Right hindlimb (tissue), 1 donor: ENCODE results near the gene SH3TC2.

ENCODE experiments used
- DNase-seq: peaks from one replicate; pipeline ENCODE4 v3.0.0-alpha.2; 2018

Gene SH3TC2

GRCh38 chr5:149027636-149028035 is 35.2 kb downstream of the SH3TC2 start:
- no peak for DNase-seq

DNA sequence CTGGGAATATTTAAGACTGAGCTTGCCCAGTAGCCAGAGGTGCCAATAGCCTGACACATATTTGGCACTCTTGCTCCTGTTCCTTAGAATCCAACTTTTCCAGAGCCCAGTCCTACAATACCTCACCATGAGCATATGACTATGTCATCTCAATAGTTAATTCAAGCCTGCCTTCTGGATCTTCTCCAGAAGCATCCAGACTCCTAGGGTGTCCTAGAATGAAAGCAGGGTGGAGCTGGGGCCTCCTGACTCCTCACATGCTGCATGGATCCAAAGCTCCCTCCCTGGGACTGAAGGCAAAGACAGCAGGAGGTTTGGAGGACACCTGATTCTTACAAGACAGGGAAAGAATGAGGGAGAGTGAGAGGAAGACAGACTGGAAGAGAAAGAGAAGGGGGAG is 37.9 kb downstream of the SH3TC2 start:
- no peak for DNase-seq

DNA sequence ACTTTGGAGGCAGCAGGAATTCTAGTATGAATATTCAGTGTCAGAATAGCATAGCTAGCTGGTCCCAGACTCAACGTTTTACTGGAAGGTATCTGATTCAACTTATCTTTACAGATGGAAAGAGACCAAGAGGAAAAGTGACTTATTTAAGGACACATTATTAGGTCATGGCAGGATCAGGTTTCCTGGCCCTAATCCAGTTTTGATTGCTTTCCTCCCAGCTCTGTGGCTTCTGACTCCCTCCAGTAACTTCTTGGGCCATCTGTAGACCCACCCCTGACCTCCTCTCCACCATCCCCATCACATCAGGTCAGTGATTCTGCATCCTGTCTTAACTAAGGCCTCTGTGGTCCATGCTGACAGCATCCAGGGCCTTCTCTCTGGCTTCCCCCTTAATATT is 38.4 kb downstream of the SH3TC2 start:
- no peak for DNase-seq

DNA sequence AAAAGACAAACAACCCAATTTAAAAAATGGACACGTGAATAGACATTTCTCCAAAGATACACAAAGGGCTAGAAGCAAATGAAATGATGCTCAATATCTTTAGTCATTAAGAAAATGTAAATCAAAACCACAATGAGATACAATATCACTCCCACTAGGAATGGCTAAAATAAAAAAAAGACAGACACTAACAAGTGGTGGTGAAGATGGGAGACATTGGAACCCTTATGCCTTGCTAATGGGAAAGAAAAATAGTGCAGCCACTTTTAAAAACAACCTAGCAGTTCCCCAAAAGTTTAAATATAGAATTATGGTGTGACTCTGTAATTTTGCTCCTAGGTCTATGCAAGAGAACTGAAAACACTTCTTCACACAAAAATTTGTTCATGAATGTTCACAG is 40.7 kb downstream of the SH3TC2 start:
- no peak for DNase-seq

- DNase-seq: no peak
Measured at GRCh38 chr5:149019679-149020078, 43.2 kb downstream of the SH3TC2 start.

DNA sequence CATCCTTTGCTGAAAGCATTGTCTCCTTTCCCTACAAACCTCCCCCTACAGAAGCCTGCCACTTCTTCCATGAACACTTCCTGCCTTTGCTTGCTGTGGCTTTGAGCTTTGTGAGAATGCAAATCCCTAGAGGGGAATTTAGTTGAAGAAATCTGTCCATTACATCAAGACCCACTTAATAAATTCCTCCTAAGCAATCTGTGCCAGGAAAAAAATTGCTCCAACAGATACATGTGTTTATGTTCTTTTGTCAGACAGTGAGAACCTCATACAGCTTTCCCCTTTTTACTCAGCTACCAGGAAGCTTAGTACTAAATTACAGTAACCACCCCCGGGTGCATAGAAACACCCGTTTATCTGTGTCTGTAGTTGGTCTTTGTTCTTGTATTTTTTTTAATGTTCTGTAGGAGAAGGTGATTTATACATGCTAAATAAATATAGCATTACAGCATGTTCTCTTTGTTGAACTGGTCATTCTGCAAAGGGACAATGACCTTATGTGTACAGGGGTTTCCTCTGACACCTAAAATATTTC is 43.9 kb downstream of the SH3TC2 start:
- DNase-seq: no peak

DNA sequence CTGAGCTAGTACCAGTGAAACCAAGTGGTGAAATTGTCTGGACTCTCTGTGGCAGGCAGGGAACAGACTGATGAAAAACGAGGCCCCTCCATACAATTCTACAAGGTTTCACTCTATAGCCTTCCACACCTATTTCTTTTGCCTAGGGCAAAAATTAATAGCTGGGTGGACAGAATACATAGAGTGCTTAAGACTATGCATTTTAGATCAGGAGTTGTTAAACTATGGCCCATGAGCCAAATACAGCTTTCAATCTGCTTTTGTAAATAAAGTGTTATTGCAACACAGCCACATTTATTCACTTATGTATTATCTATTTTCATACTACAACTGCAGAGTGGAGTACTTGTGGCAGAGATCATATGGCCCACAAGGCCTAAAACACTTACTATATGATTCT is 45.2 kb downstream of the SH3TC2 start:
- DNase-seq: no peak

DNA sequence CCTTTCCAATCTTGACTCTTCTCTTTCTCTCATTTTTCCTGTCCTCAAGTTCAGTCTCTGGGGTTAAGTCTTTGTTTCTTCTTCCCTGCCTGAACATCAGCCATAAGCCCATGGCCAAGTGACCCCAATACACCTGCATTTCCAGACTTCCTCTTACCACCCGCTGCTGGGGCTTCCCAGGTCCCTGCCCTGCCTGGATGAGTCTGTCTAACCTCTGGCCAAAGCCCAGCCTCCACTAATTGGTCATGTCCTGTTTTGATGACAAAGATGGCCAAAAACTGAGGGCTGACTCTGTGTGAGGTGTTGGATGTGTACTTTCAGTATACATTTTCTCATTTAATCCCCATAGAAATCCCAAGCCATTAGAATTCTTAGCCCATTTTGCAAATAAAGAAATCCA is 47.3 kb downstream of the SH3TC2 start:
- no peak for DNase-seq

GRCh38 chr5:149015126-149015525 is 47.7 kb downstream of the SH3TC2 start:
- DNase-seq: no peak

DNA sequence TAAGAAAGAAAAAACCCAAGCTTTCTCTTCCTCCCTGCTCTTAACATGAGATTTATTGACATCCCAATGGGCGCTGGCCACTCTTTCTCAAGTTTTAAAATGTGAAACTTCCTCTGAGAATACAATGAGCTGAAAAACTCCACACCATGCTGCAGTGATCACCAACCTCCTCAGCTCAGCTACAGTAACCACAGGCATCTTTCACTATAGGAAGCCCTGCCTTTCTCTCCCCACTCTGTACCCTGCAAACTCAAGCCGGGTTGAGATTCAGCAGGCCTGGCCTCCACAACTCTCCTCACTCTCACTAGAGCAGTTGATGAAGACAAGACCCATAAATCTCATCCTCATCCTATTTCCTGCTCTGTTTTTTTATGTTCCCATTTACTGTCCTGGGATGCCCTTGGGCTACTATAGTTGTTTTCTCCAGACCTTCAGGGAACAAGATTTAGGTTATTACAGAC is 48.3 kb downstream of the SH3TC2 start:
- no peak for DNase-seq

DNA sequence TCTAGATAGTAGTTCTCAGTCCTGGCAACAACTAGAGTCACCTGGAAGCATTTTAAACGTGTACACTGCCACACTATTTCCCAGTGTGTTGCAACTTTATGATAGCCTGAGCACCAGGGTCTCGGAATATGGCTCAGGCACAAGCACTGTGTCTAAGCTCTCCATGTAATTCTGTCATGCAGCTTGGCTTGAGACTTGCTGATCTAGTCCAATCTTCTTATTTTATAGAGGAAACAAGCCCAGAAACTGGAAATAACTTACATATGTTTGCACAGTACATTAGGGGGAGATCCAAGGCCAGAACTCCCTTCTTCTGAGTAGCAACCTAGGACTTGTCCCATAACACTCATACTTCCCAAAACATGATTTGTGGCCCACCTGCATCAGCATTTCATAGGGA is 49.1 kb downstream of the SH3TC2 start:
- no peak for DNase-seq

- no peak for DNase-seq
Measured at GRCh38 chr5:149012350-149012749, 50.5 kb downstream of the SH3TC2 start.

- DNase-seq: no peak
Measured at GRCh38 chr5:149011728-149012127, 51.1 kb downstream of the SH3TC2 start.

- DNase-seq: no peak
Measured at GRCh38 chr5:149011084-149011483, 51.8 kb downstream of the SH3TC2 start.

GRCh38 chr5:149007174-149007573 is 55.7 kb downstream of the SH3TC2 start:
- no peak for DNase-seq

DNA sequence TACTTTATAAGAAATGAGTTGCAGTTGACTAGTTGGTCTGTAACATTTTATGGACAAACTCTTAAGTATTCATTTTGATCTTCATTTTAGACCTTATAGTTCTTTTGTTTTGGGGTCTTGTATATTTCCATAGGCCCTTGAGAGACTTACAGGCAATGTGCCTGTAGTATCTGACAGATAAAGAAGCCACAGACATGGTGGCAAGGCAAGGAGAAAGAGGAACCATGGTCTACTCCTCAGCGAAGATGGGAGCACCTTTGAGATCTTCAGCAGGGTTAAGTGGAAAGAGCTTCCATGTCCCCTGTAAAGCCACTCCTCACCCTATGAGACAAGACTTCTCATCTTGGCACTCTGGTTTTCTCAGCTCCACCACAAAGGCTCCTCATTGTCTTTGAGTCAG is 56.4 kb downstream of the SH3TC2 start:
- no peak for DNase-seq

GRCh38 chr5:149005077-149005892 is 57.6 kb downstream of the SH3TC2 start:
- DNase-seq: no peak

DNA sequence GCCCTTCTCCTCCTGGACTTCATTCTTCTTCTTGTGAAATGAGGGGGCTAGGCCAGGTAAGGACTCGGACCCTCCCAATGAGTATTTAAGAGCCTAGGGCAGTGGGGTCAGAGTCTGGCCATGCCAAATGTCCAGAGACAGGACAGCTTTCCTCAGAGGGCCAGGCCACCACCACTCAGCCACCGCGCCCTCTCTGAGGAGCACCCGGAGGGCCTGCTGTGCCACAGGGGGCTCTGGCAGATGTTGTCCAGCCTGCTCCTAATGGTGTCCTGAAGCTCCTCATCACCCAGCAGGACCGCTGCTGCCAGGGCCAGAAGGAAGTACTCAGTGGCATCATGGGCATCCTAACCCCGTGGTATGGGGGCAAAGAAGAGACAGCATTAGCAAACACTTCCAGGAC is 58.3 kb downstream of the SH3TC2 start:
- DNase-seq: no peak

GRCh38 chr5:149002761-149003689 is 59.8 kb downstream of the SH3TC2 start:
- no peak for DNase-seq

DNA sequence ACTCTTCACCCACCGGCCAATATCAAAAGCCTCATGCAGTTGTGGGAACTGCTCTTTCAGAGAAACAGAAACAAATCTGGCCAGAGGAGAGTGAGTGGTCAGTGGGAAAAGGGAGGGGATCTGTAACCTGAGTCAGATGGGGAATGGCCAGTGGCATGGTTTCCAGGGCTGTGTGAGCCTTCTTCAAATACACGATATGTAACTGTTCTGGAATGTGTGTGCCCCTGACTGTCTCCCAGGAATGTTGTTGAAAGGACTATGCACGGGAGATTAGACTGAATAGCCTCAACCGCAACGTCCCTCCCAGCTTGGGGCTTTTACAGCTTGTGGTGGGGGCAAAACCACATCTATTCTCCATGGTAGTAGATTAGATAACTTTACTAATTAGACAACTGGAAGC is 60.8 kb downstream of the SH3TC2 start:
- DNase-seq: no peak

GRCh38 chr5:149001162-149001561 is 61.7 kb downstream of the SH3TC2 start:
- no peak for DNase-seq

DNA sequence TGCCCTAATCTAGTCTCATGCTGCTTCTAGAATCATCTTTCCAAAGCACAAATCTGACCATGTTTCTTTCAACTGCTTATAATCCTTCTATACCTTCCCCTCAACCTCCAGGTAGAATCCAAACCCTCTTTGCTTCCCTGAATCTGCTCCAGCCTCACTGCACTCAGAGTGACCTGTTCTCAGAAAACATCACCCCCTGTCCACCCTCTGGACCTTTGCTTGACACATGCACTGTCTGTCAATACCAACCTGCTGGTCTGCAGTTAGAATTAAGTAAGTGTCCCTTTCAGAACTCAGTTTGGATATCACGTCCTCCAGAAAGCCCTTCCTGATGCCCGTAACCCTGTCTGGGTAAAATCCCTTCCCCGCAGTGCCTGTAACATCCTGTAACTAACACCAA is 63.1 kb downstream of the SH3TC2 start:
- no peak for DNase-seq

GRCh38 chr5:148998174-148998797 is 64.6 kb downstream of the SH3TC2 start:
- no peak for DNase-seq
